A549 (cell line): Measurements from ENCODE around the gene EBF3. TPM values are rescaled to one million over a fixed set of nuclear protein-coding genes. Genes with fewer than 3 reads are reported as not detected.
"Not testable (repeated sequence)": the region's sequence is repeated elsewhere in the genome, so short reads cannot be mapped to it uniquely, and the experiment has no call there.

ENCODE experiments used
- ATAC-seq, 2 experiments: fragments of 200-7000 bp in 1 of 2; fragments of >200 bp in 1 of 2; cut with Nextera tagmentation in 1 of 2; cut with Tn5 transposase in 1 of 2; 3 replicates each; pipeline versions ENCODE4 v1.8.0 to v1.9.1; 2018 to 2020; ENCODE audit warnings: mild to moderate bottlenecking in 1 of 2, moderate library complexity in 1 of 2
- CTCF ChIA-PET: fragments of 300-600 bp; sonication (Branson Sonifier 250); formaldehyde crosslinking; extraction: SDS; loops from one replicate; lab custom pipeline; 2021; ENCODE audit warnings: antibody characterized with exemption, inconsistent platforms; lab: Yijun Ruan, JAX
- POLR2A ChIA-PET: fragments of 350-600 bp; formaldehyde crosslinking; extraction: SDS; loops from one replicate; lab custom pipeline; 2021; ENCODE audit warnings: antibody characterized with exemption, inconsistent platforms; lab: Yijun Ruan, JAX
- DNase-seq, 2 experiments: peaks; one replicate each; pipeline versions ENCODE4 v3.0.0 to v3.0.0-alpha.2; 2011 to 2016; ENCODE audit warnings: low read depth in 1 of 2, low spot score in 1 of 2
- FAIRE-seq: peaks from 2 replicates; lab custom pipeline; 2011; peaks lifted over from hg19 to GRCh38; lab: Jason Lieb, UNC
- H3K27ac ChIP-seq, 2 experiments: fragments of >200 bp; sonication (Bioruptor Twin); formaldehyde crosslinking; 3 replicates each; pipeline ENCODE4 v1.5.1; 2016 to 2017
- H3K4me1 ChIP-seq: fragments of >200 bp; sonication (Bioruptor Twin); formaldehyde crosslinking; 3 replicates; pipeline ENCODE4 v1.6.1; 2016
- H3K4me2 ChIP-seq: fragments of >200 bp; sonication (Bioruptor Twin); formaldehyde crosslinking; 3 replicates; pipeline ENCODE4 v1.6.1; 2016
- H3K4me3 ChIP-seq: fragments of >200 bp; sonication (Bioruptor Twin); formaldehyde crosslinking; 3 replicates; pipeline ENCODE4 v1.5.1; 2016
- H3K9me3 ChIP-seq: fragments of >200 bp; sonication (Bioruptor Twin); formaldehyde crosslinking; 3 replicates; pipeline ENCODE4 v1.6.1; 2016
- CEBPB ChIP-seq, 2 experiments: fragments of >200 bp in 1 of 2; sonication (Bioruptor Twin) in 1 of 2; formaldehyde crosslinking in 1 of 2; IDR thresholded peaks; 2 replicates each; pipeline ENCODE4 v1.6.1; 2012 to 2016
- CHD2 ChIP-seq: fragments of 150-350 bp; IDR thresholded peaks from 2 replicates; pipeline ENCODE4 v1.6.1; 2014; ENCODE audit warnings: low read length; ENCODE audit not compliant: partially characterized antibody
- CHD4 ChIP-seq: fragments of 200-600 bp; sonication (generic); IDR thresholded peaks from 2 replicates; pipeline ENCODE4 v1.6.1; 2016; ENCODE audit warnings: antibody characterized with exemption, mild to moderate bottlenecking, borderline replicate concordance
- EHMT2 ChIP-seq: fragments of 200-600 bp; sonication (generic); IDR thresholded peaks from 2 replicates; pipeline ENCODE4 v1.6.1; 2016; ENCODE audit warnings: antibody characterized with exemption, low read depth, mild to moderate bottlenecking, moderate library complexity
- EP300 ChIP-seq, 2 experiments: fragments of >200 bp; sonication (Bioruptor Twin); formaldehyde crosslinking; IDR thresholded peaks; 2 replicates in 1 of 2; 3 replicates in 1 of 2; pipeline ENCODE4 v1.6.1; 2016 to 2017
- HDAC2 ChIP-seq: fragments of 200-600 bp; sonication (generic); IDR thresholded peaks from 2 replicates; pipeline ENCODE4 v1.6.1; 2016
- HEYL ChIP-seq: fragments of 250-450 bp; sonication (Bioruptor Pico); IDR thresholded peaks from 2 replicates; pipeline ENCODE4 v1.8.0; 2021; ENCODE audit warnings: mild to moderate bottlenecking, moderate library complexity
- HOXA7 ChIP-seq: fragments of 250-450 bp; sonication (Bioruptor Pico); IDR thresholded peaks from 2 replicates; pipeline ENCODE4 v1.5.0; 2020; ENCODE audit warnings: mild to moderate bottlenecking, moderate library complexity
- HOXB5 ChIP-seq: fragments of 250-450 bp; sonication (Bioruptor Pico); IDR thresholded peaks from 2 replicates; pipeline ENCODE4 v1.5.0; 2020; ENCODE audit warnings: mild to moderate bottlenecking, moderate library complexity
- JUN ChIP-seq, 2 experiments: fragments of >200 bp; sonication (Bioruptor Twin); formaldehyde crosslinking; IDR thresholded peaks; 2 replicates in 1 of 2; 3 replicates in 1 of 2; pipeline ENCODE4 v1.6.1; 2016 to 2017
- MAFK ChIP-seq: fragments of 450-650 bp; IDR thresholded peaks from 2 replicates; pipeline ENCODE4 v1.6.1; 2014; ENCODE audit not compliant: partially characterized antibody
- MYC ChIP-seq: IDR thresholded peaks from 2 replicates; pipeline ENCODE4 v1.6.1; 2012; ENCODE audit warnings: mild to moderate bottlenecking, inconsistent platforms, low read length, improper control_type of control experiment, borderline replicate concordance
- NFE2L2 ChIP-seq: fragments of 150-350 bp; conservative IDR thresholded peaks from 2 replicates; pipeline ENCODE4 v1.6.1; 2014; ENCODE audit warnings: low read length
- NR3C1 ChIP-seq: fragments of >200 bp; sonication (Bioruptor Twin); formaldehyde crosslinking; IDR thresholded peaks from 3 replicates; pipeline ENCODE4 v1.6.1; 2017
- PHF8 ChIP-seq: fragments of 200-600 bp; sonication (generic); IDR thresholded peaks from 2 replicates; pipeline ENCODE4 v1.6.1; 2016; ENCODE audit warnings: low read depth, mild to moderate bottlenecking, antibody characterized with exemption, moderate library complexity, borderline replicate concordance
- POLR2AphosphoS2 ChIP-seq: conservative IDR thresholded peaks from 2 replicates; pipeline ENCODE4 v1.6.1; 2012; ENCODE audit warnings: low read length, improper control_type of control experiment, inconsistent platforms
- RARB ChIP-seq: fragments of 250-450 bp; sonication (Bioruptor Pico); IDR thresholded peaks from 2 replicates; pipeline ENCODE4 v1.8.0; 2021; ENCODE audit warnings: mild to moderate bottlenecking, moderate library complexity
- RNF2 ChIP-seq: fragments of 200-600 bp; sonication (generic); IDR thresholded peaks from 2 replicates; pipeline ENCODE4 v1.6.1; 2016; ENCODE audit warnings: low read depth, mild to moderate bottlenecking, antibody characterized with exemption, moderate library complexity, borderline replicate concordance
- TFCP2L1 ChIP-seq: fragments of 250-450 bp; sonication (Bioruptor Pico); IDR thresholded peaks from 2 replicates; pipeline ENCODE4 v1.5.0; 2021; ENCODE audit warnings: mild to moderate bottlenecking
- ZC3H11A ChIP-seq: fragments of 450-650 bp; IDR thresholded peaks from 2 replicates; pipeline ENCODE4 v1.6.1; 2014; ENCODE audit warnings: antibody characterized with exemption, mild to moderate bottlenecking
- ZFP36 ChIP-seq: fragments of 450-650 bp; IDR thresholded peaks from 2 replicates; pipeline ENCODE4 v1.6.1; 2014; ENCODE audit warnings: borderline replicate concordance; ENCODE audit not compliant: partially characterized antibody
- WGBS: methylation state at CpG from one replicate; pipeline ENCODE4 v1.1.6; 2017; ENCODE audit errors: missing lambda C conversion rate; 5-methylcytosine and 5-hydroxymethylcytosine counted together
- polyA plus RNA-seq, 4 experiments: library from polyadenylated mRNA; depleted of rRNA in 3 of 4; stranded (reverse); fragments of >200 nt; fragmentation: RNase III in 1 of 4; extraction: RNeasy Plus Mini Kit Qiagen cat#74134 plus additional on column Dnase treatment in 1 of 4; gene quantifications; 2 replicates in 3 of 4; 3 replicates in 1 of 4; pipeline ENCODE4 v1.2.3, GENCODE V29; 2011 to 2017
- TF ChIP-seq, protein P1 (sequence below): fragments of >200 bp; sonication (Bioruptor Twin); formaldehyde crosslinking; IDR thresholded peaks from 3 replicates; pipeline ENCODE4 v1.5.1; 2016
- TF ChIP-seq, protein P2 (sequence below): fragments of 250-450 bp; sonication (Bioruptor Pico); IDR thresholded peaks from 2 replicates; pipeline ENCODE4 v1.5.0; 2021; ENCODE audit warnings: mild to moderate bottlenecking, moderate library complexity, borderline replicate concordance
- TF ChIP-seq, protein P3 (sequence below): fragments of 250-450 bp; sonication (Bioruptor Pico); IDR thresholded peaks from 2 replicates; pipeline ENCODE4 v1.5.0; 2020; ENCODE audit warnings: low read depth, mild to moderate bottlenecking, moderate library complexity
- TF ChIP-seq, protein P4 (sequence below): IDR thresholded peaks from 2 replicates; pipeline ENCODE4 v1.6.1; 2012

The EBF3 gene
- polyA plus RNA-seq, 2 of the 4 experiments (the other 2 are of a cell fraction) = 0.12 TPM; not detected in 1

GRCh38 chr10:129921065-129921670 lies 42.9 kb downstream of the EBF3 start (continued):
- TF ChIP-seq PHF8 (no peak), ZFP36 (no peak)
- TF ChIP-seq, protein P1, sequence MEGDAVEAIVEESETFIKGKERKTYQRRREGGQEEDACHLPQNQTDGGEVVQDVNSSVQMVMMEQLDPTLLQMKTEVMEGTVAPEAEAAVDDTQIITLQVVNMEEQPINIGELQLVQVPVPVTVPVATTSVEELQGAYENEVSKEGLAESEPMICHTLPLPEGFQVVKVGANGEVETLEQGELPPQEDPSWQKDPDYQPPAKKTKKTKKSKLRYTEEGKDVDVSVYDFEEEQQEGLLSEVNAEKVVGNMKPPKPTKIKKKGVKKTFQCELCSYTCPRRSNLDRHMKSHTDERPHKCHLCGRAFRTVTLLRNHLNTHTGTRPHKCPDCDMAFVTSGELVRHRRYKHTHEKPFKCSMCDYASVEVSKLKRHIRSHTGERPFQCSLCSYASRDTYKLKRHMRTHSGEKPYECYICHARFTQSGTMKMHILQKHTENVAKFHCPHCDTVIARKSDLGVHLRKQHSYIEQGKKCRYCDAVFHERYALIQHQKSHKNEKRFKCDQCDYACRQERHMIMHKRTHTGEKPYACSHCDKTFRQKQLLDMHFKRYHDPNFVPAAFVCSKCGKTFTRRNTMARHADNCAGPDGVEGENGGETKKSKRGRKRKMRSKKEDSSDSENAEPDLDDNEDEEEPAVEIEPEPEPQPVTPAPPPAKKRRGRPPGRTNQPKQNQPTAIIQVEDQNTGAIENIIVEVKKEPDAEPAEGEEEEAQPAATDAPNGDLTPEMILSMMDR = no peak

GRCh38 chr10:129920187-129920586 lies 43.9 kb downstream of the EBF3 start:
- H3K4me2 ChIP-seq, H3K27ac ChIP-seq, DNase-seq, CTCF ChIA-PET, H3K4me1 ChIP-seq, H3K9me3 ChIP-seq, FAIRE-seq, ATAC-seq, POLR2A ChIA-PET, H3K4me3 ChIP-seq: not testable (repeated sequence)
- 63% methylated on average over 10 of the region's 18 CpGs for WGBS

DNA sequence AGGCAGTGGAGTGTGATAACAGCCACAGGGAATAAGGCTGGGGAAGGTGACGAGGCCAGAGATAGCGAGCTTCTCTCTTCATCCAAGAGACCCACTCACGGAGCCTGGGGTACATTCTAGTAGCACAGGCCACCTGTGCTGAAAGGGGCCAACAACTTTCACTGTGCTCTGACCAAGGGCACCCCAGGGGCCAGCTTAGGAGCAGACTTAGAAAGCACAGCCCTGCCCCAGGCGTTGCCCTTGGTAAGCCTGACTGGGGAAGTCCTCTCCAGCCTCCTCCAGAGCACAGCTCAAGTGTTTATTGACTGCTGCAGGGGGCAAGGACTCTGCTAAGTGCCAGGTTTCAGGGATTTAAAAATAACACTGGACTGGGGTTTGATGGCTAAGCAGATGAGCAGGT lies 44.7 kb downstream of the EBF3 start:
- H3K4me2 ChIP-seq = no peak overlapping the region
- WGBS = 28% methylated on average over 4 of the region's 4 CpGs
- H3K27ac ChIP-seq = no peak overlapping the region
- no peak for FAIRE-seq
- H3K9me3 ChIP-seq = no peaks in the 10 kb centered on the region
- H3K4me3 ChIP-seq = no peak overlapping the region
- DNase-seq = no peak
- no peak for TF ChIP-seq HOXB5
- TF ChIP-seq EHMT2 = no peak
- no peak for TF ChIP-seq HOXA7 (CRISPR knock-in tag)
- TF ChIP-seq, protein P2, sequence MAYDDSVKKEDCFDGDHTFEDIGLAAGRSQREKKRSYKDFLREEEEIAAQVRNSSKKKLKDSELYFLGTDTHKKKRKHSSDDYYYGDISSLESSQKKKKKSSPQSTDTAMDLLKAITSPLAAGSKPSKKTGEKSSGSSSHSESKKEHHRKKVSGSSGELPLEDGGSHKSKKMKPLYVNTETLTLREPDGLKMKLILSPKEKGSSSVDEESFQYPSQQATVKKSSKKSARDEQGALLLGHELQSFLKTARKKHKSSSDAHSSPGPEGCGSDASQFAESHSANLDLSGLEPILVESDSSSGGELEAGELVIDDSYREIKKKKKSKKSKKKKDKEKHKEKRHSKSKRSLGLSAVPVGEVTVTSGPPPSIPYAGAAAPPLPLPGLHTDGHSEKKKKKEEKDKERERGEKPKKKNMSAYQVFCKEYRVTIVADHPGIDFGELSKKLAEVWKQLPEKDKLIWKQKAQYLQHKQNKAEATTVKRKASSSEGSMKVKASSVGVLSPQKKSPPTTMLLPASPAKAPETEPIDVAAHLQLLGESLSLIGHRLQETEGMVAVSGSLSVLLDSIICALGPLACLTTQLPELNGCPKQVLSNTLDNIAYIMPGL (CRISPR knock-in tag) = no peak
- TF ChIP-seq CHD2 = no peak
- TF ChIP-seq PHF8 = no peak
- TF ChIP-seq, all 56 proteins: peak for 0
- H3K4me1 ChIP-seq = no peaks in the 10 kb centered on the region
- POLR2A ChIA-PET = no interaction called here
- CTCF ChIA-PET = no interaction called here
- ATAC-seq = no peak

- POLR2A ChIA-PET = no interaction called here
- CTCF ChIA-PET = no interaction called here
Observed at GRCh38 chr10:129918836-129919235, 45.2 kb downstream of the EBF3 start.

More at GRCh38 chr10:129918836-129919235, 45.2 kb downstream of the EBF3 start:
- no peak for TF ChIP-seq HDAC2
- no peak for TF ChIP-seq CEBPB (IDR thresholded peaks at IDR 0.05)
- TF ChIP-seq, protein P2 (CRISPR knock-in tag) = no peak
- no peak for TF ChIP-seq HEYL (CRISPR knock-in tag)
- TF ChIP-seq, protein P3, sequence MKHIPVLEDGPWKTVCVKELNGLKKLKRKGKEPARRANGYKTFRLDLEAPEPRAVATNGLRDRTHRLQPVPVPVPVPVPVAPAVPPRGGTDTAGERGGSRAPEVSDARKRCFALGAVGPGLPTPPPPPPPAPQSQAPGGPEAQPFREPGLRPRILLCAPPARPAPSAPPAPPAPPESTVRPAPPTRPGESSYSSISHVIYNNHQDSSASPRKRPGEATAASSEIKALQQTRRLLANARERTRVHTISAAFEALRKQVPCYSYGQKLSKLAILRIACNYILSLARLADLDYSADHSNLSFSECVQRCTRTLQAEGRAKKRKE = no peak
- no peak for TF ChIP-seq HOXA7 (CRISPR knock-in tag)
- TF ChIP-seq NR3C1 = no peak
- TF ChIP-seq JUN (IDR thresholded peaks at IDR 0.05) = no peak
- TF ChIP-seq, protein P4, sequence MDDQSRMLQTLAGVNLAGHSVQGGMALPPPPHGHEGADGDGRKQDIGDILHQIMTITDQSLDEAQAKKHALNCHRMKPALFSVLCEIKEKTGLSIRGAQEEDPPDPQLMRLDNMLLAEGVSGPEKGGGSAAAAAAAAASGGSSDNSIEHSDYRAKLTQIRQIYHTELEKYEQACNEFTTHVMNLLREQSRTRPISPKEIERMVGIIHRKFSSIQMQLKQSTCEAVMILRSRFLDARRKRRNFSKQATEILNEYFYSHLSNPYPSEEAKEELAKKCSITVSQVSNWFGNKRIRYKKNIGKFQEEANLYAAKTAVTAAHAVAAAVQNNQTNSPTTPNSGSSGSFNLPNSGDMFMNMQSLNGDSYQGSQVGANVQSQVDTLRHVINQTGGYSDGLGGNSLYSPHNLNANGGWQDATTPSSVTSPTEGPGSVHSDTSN = no peak
- no peak for TF ChIP-seq MAFK
- no peak for TF ChIP-seq MYC
- no peak for TF ChIP-seq NFE2L2
- TF ChIP-seq HOXB5 = no peak
- no peak for TF ChIP-seq TFCP2L1
- TF ChIP-seq RNF2 = no peak
- TF ChIP-seq EP300 (IDR thresholded peaks at IDR 0.05) = no peak
- no peak for TF ChIP-seq RARB (CRISPR knock-in tag)
- TF ChIP-seq CHD4 = no peak
- TF ChIP-seq POLR2AphosphoS2 = no peak
- no peak for TF ChIP-seq ZC3H11A
- no peak for ATAC-seq
- DNase-seq = no peak
- 33% methylated on average over 8 of the region's 8 CpGs for WGBS
- Histone ChIP-seq H3K9me3 (no peaks in the 10 kb centered on the region), H3K4me2 (no peak overlapping the region), H3K4me1 (no peaks in the 10 kb centered on the region), H3K4me3 (no peak overlapping the region), H3K27ac (no peak overlapping the region)
- no peak for FAIRE-seq
